Caco-2 (cell line): ENCODE results near the gene NFE2L1. TPM values are rescaled to one million over a fixed set of nuclear protein-coding genes. Genes with fewer than 3 reads are reported as not detected.
A peak's percentile ranks its signal among the peaks of the same experiment; 100 is the strongest.

ENCODE experiments used
- BruUV-seq: library from RNA; stranded (reverse); fragments of 400-500 nt; replicated peaks from 2 replicates; lab custom pipeline; 2021; lab: Mats Ljungman, UMichigan
- CTCF ChIA-PET: fragments of 300-600 bp; sonication (Branson Sonifier 250); formaldehyde crosslinking; loops from one replicate; lab custom pipeline; 2022; ENCODE audit warnings: antibody characterized with exemption; lab: Charles Lee
- POLR2A ChIA-PET: fragments of 300-600 bp; sonication (Branson Sonifier 250); formaldehyde crosslinking; loops from one replicate; lab custom pipeline; 2022; ENCODE audit warnings: antibody characterized with exemption; lab: Charles Lee
- DNase-seq, 2 experiments: peaks; one replicate each; pipeline versions ENCODE4 v3.0.0 to v3.0.0-alpha.2; 2020 to 2022
- H3K27me3 ChIP-seq: replicated peaks from 2 replicates; pipeline ENCODE4 v1.6.0; 2011; ENCODE audit warnings: low read length; ENCODE audit not compliant: control insufficient read depth, insufficient read depth
- H3K36me3 ChIP-seq: 2 replicates; pipeline ENCODE4 v1.5.1; 2011; ENCODE audit warnings: low read length; ENCODE audit not compliant: control insufficient read depth, insufficient read depth
- H3K4me1 ChIP-seq: fragments of 250-450 bp; sonication (Bioruptor Pico); 2 replicates; pipeline ENCODE4 v1.5.1; 2020; ENCODE audit warnings: mild to moderate bottlenecking
- H3K4me3 ChIP-seq: 2 replicates; pipeline ENCODE4 v1.5.1; 2011; ENCODE audit warnings: low read depth, mild to moderate bottlenecking, control low read depth, low read length
- H3K9me3 ChIP-seq: fragments of 250-450 bp; sonication (Bioruptor Pico); 2 replicates; pipeline ENCODE4 v1.5.1; 2020; ENCODE audit warnings: mild to moderate bottlenecking, moderate library complexity
- H3K27ac Mint-ChIP-seq: one replicate; pipeline ENCODE4 v1.8.0; 2022; ENCODE audit warnings: mixed read lengths; ENCODE audit not compliant: unreplicated experiment
- H3K27me3 Mint-ChIP-seq: one replicate; pipeline ENCODE4 v1.8.0; 2022; ENCODE audit warnings: mixed read lengths; ENCODE audit not compliant: insufficient read depth, unreplicated experiment
- H3K36me3 Mint-ChIP-seq: one replicate; pipeline ENCODE4 v1.8.0; 2022; ENCODE audit warnings: mild to moderate bottlenecking, mixed read lengths; ENCODE audit not compliant: insufficient read depth, unreplicated experiment
- H3K4me1 Mint-ChIP-seq: one replicate; pipeline ENCODE4 v1.8.0; 2022; ENCODE audit warnings: low read depth, mixed read lengths; ENCODE audit not compliant: unreplicated experiment
- H3K4me3 Mint-ChIP-seq: one replicate; pipeline ENCODE4 v1.8.0; 2022; ENCODE audit warnings: mild to moderate bottlenecking, moderate library complexity, mixed read lengths; ENCODE audit not compliant: unreplicated experiment
- H3K9me3 Mint-ChIP-seq: one replicate; pipeline ENCODE4 v1.8.0; 2022; ENCODE audit warnings: mixed read lengths; ENCODE audit not compliant: unreplicated experiment
- CTCF ChIP-seq, 2 experiments: fragments of 200-600 bp in 1 of 2; IDR thresholded peaks; 1 replicate in 1 of 2; 2 replicates in 1 of 2; pipeline versions ENCODE4 v1.5.1 to v1.8.0; 2011 to 2022; ENCODE audit warnings: antibody characterized with exemption in 1 of 2, control low read depth in 1 of 2, inconsistent platforms in 1 of 2, low read depth in 1 of 2, low read length in 1 of 2, mild to moderate bottlenecking in 1 of 2, moderate library complexity in 1 of 2; ENCODE audit not compliant: insufficient read depth in 1 of 2, severe bottlenecking in 1 of 2, unreplicated experiment in 1 of 2
- intact Hi-C: fragments of 100-400 bp; cut with micrococcal nuclease; formaldehyde crosslinking; loops from one replicate; pipeline ENCODE4 v1.10.0; 2022; ENCODE audit not compliant: unreplicated experiment
- total RNA-seq: library from RNA; stranded (reverse); gene quantifications from 2 replicates; pipeline ENCODE4 v1.2.3, GENCODE V29; 2022

The NFE2L1 gene
- total RNA-seq, 1 experiment from 2014 or later = 356 TPM

DNA sequence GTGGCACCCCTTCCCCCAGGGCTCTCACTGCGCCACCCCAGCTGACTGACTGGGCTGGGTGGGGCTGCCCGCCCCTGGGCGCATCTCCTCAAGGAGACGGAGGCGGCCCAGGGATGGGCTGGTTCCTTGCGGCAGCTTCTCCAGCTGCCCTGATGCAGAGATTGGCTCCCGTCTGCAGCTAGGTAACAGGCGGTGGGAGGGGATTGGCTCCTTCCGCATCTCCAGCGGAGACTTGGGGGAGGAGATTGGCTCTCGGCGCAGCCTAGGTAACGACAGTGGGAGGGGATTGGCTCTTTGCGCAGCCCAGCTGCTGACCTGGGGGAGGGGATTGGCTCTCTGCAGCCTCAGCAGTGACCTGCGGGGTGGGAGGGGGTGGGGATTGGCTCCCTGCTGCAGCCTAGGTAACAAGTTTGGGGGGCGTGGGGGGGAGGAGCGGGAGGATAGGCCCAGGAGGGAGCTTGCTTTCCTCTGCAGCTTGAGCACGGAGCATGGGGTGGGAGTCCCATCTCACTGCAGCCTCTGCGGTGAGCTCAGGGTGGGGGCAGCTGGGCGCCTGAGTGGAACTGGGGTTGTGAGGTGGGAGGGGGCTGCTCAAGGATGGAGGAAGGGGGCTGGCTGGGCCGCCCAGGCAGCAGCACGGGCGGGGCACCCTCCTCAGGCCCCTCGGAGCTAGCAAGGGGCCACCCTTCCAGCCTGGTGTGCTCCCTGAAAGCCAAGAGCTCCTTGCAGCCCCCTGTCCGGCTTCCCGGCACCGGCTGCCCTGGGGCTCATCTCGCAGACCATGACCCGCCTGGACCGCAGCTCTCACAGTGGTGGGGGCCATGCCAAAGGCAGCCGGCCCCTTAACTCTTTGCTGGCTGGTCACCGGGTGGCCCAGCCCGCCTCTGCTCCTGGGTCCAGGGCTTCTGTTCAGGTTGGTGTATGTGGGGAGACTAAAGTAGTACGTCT is 6.4 kb downstream of the NFE2L1 start:
- H3K4me3 Mint-ChIP-seq = peak overlapping the region; percentile 18
- Histone ChIP-seq H3K27me3 (no peaks in the 10 kb centered on the region), H3K9me3 (no peaks in the 10 kb centered on the region), H3K36me3 (peaks cover 40% of the 10 kb centered on the region), H3K4me3 (no peak overlapping the region), H3K4me1 (peaks cover 30% of the 10 kb centered on the region)
- no TSS peak for BruUV-seq
- peak overlapping the region; percentile 97 for H3K27ac Mint-ChIP-seq
- no peaks in the 10 kb centered on the region for H3K27me3 Mint-ChIP-seq
- ChIA-PET CTCF (interaction anchor here (0.6 to 2.7 kb wide), 6 partner anchors 14 to 211 kb away, joined by 3 to 31 read pairs (median 7); partner anchors contain the start of gene PNPO), POLR2A (interaction anchor here (0.7 to 1.1 kb wide), 4 partner anchors 13 to 223 kb away, joined by 3 to 10 read pairs (median 4); partner anchors contain the start of genes LRRC46, MRPL10 and PNPO)
- intact Hi-C loops = no loop called here
- no peak for TF ChIP-seq CTCF (IDR thresholded peaks at IDR 0.05; ENCODE audit: insufficient read depth in 1 of 2, low read depth in 1 of 2, low read length in 1 of 2, severe bottlenecking in 1 of 2, unreplicated experiment in 1 of 2)
- H3K9me3 Mint-ChIP-seq = no peaks in the 10 kb centered on the region
- peaks cover 40% of the 10 kb centered on the region for H3K4me1 Mint-ChIP-seq
- DNase-seq = peak in 1 of 2 experiments; percentile 53
- H3K36me3 Mint-ChIP-seq = peaks cover 87% of the 10 kb centered on the region

GRCh38 chr17:48055531-48056245 is 7.5 kb downstream of the NFE2L1 start:
- Histone ChIP-seq H3K4me1 (peaks cover 25% of the 10 kb centered on the region), H3K9me3 (no peaks in the 10 kb centered on the region), H3K36me3 (peaks cover 39% of the 10 kb centered on the region), H3K27me3 (no peaks in the 10 kb centered on the region), H3K4me3 (no peak overlapping the region)
- Mint-ChIP-seq H3K9me3 (no peaks in the 10 kb centered on the region), H3K4me3 (peak overlapping the region; percentile 18), H3K4me1 (peaks cover 43% of the 10 kb centered on the region), H3K36me3 (peaks cover 87% of the 10 kb centered on the region), H3K27me3 (no peaks in the 10 kb centered on the region), H3K27ac (peak overlapping the region; percentile 97)
- CTCF ChIA-PET = interaction anchor here (1.5 to 2.6 kb wide), 3 partner anchors 13 to 52 kb away, joined by 5 to 31 read pairs (median 10); partner anchors contain the start of gene SNX11
- POLR2A ChIA-PET = interaction anchor here (0.5 to 4.2 kb wide), 8 partner anchors 7 to 115 kb away, joined by 3 to 27 read pairs (median 4); partner anchors contain the start of genes NFE2L1 and PNPO
- intact Hi-C loops = no loop called here
- DNase-seq = peak; percentile 82 to 93
- TF ChIP-seq CTCF (IDR thresholded peaks at IDR 0.05; ENCODE audit: insufficient read depth in 1 of 2, low read depth in 1 of 2, low read length in 1 of 2, severe bottlenecking in 1 of 2, unreplicated experiment in 1 of 2) = no peak
- BruUV-seq = no TSS peak
